ENCODE measurements around the gene IL17RE. TPM values are rescaled to one million over a fixed set of nuclear protein-coding genes. Genes with fewer than 3 reads are reported as not detected.
"Not testable (repeated sequence)": the region's sequence is repeated elsewhere in the genome, so short reads cannot be mapped to it uniquely, and the experiment has no call there.

IL17RE gene
- total RNA-seq, 1 donor from 2014 or later, result 4.8 TPM

GRCh38 chr3:9879830-9880549 is 22.7 kb upstream of the IL17RE start, which contains the start of gene CIDEC:
Gene CIDEC, minus strand, starts transcription at chr3:9880253. Its CDS starts 1,767 bp downstream, at chr3:9878486.
- no peak for DNase-seq

GRCh38 chr3:9881441-9881840 is 21.2 kb upstream of the IL17RE start:
- DNase-seq, result peak; percentile 81

GRCh38 chr3:9883706-9884554 is 18.7 kb upstream of the IL17RE start:
- no peak for DNase-seq

- no peak for DNase-seq
These were observed 18.0 kb upstream of the IL17RE start for GRCh38 chr3:9884555-9885165.

GRCh38 chr3:9886328-9886727 is 16.3 kb upstream of the IL17RE start:
- DNase-seq, result no peak

- DNase-seq, result no peak
These were observed 15.2 kb upstream of the IL17RE start for GRCh38 chr3:9887480-9887879.

- no peak for DNase-seq
These were observed 14.1 kb upstream of the IL17RE start for GRCh38 chr3:9888540-9888939.

GRCh38 chr3:9889405-9889804 is 13.2 kb upstream of the IL17RE start:
- no peak for DNase-seq

- peak; percentile 97 for DNase-seq
These were observed 12.2 kb upstream of the IL17RE start, which contains the start of gene JAGN1 for GRCh38 chr3:9890249-9891071. Gene JAGN1, plus strand, starts transcription at chr3:9890610. Its CDS starts 113 bp downstream, at chr3:9890723.

- no peak for DNase-seq
These were observed 11.5 kb upstream of the IL17RE start for GRCh38 chr3:9891072-9891622.

- DNase-seq, result no peak
These were observed 8.9 kb upstream of the IL17RE start for GRCh38 chr3:9893739-9894138.

GRCh38 chr3:9895715-9896114 is 6.9 kb upstream of the IL17RE start:
- DNase-seq, result not testable (repeated sequence)

- not testable (repeated sequence) for DNase-seq
These were observed 5.8 kb upstream of the IL17RE start for GRCh38 chr3:9896755-9897407.

GRCh38 chr3:9897408-9898372 is 5.0 kb upstream of the IL17RE start:
- peak; percentile 24 for DNase-seq

GRCh38 chr3:9898467-9899241 is 4.0 kb upstream of the IL17RE start:
- DNase-seq, result no peak

GRCh38 chr3:9899289-9899791 is 3.3 kb upstream of the IL17RE start:
- DNase-seq, result no peak

- not testable (repeated sequence) for DNase-seq
These were observed 1.7 kb upstream of the IL17RE start for GRCh38 chr3:9900965-9901415.

- DNase-seq, result no peak
These were observed 681 bp upstream of the IL17RE start for GRCh38 chr3:9901967-9902366.

GRCh38 chr3:9903238-9903624 is 583 bp downstream of the IL17RE start:
- DNase-seq, result no peak
